HG03064 (cell line): Measurements from ENCODE around the gene GOLGA6A.
"Not testable (repeated sequence)": the region's sequence is repeated elsewhere in the genome, so short reads cannot be mapped to it uniquely, and the experiment has no call there.

Source experiments
- ATAC-seq: cut with Tn5 transposase; IDR thresholded peaks from one replicate; pipeline ENCODE4 v1.9.1; 2021; ENCODE audit warnings: low read depth; ENCODE audit not compliant: unreplicated experiment

The GOLGA6A gene

DNA sequence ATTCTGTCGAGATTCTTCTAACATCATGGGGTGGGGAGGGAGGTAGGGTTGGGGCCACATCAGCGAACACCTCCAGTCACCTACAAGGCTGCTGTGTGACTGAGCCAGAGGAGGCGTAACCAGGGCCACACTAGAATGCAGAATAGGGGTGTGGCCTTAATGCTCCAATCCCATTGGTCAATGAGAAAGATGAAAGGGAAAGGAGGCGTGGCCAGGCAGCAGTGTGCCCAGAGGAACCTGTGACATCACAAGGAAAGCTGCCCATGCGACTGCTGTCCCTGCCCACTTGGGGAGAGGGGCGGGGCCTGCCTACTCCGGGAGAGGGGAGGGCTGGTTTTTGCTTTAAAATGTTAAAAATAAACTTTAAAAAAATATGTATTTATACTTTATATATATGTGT lies at the start of gene GOLGA6A:
Gene GOLGA6A (minus strand): TSS at position 101 of the 400 bp plus-strand sequence. CDS start 41 bp downstream, at position 60.
- not testable (repeated sequence) for ATAC-seq

- no peak for ATAC-seq
These were observed 49.5 kb upstream of the GOLGA6A start for GRCh38 chr15:74131628-74132413.

- ATAC-seq: no peak
These were observed 48.7 kb upstream of the GOLGA6A start for GRCh38 chr15:74130849-74131627.

DNA sequence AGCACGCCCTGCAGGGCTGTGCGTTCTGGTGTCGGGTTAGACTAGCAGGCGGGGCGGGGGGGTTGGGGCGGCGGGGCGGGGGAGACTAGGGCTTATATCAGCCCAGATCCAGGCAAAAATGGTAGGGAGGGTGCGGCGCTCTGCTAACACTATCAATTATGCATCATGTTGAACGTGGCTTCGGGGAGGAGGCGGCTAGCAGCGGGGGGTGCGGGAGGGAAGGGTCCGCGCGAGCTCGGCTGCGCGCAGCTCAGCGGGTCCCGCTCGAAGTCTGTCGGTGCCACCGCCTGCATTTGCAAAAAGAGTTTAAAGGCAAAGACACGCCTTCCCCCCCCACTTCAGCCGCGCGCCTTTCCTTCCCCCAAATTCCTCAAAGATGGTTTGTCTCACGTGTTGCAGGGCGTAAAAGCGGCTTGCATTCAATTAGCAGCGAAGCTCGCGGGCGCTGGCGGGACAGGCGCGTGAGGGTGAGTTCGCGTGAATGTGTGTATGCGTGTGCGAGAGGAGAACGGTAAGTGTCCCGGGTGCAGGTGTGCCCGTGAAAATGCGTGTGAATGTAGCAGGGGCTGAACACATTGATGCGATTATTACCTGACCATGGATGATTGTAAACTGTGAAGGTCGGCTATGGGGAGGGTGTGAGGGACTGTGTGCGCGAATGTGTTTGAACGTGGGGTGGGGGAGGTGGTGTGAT lies 48.0 kb upstream of the GOLGA6A start, which contains the start of gene ISLR2:
Gene ISLR2 (plus strand): TSS at position 432 of the 694 bp plus-strand sequence. CDS start 2,169 bp downstream, outside the sequence.
- no peak for ATAC-seq

- no peak for ATAC-seq
These were observed 47.3 kb upstream of the GOLGA6A start for GRCh38 chr15:74129586-74130154.

- ATAC-seq: no peak
These were observed 46.6 kb upstream of the GOLGA6A start for GRCh38 chr15:74128785-74129585.

- ATAC-seq: no peak
These were observed 45.8 kb upstream of the GOLGA6A start for GRCh38 chr15:74127954-74128784.

- no peak for ATAC-seq
These were observed 45.1 kb upstream of the GOLGA6A start for GRCh38 chr15:74127255-74127953.

DNA sequence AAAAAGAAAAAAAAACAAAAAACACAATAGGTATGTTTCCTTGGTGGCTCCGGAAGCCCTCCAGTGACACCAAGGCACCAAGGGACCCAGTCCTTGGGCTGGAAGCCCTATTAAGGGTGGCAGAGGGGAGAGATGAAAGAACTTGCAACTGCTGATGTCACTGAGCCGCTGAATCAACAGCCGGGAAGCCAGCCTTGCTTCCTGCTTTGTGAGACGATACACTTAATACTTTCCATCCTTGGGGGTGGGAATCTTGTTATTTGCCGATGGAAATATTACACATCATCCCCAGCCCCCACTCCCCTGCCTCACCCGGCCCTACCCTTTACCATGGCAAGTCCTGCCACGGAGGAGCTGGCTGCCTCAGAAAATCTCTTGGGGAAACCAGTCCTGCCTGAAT lies 42.4 kb upstream of the GOLGA6A start:
- ATAC-seq: no peak

DNA sequence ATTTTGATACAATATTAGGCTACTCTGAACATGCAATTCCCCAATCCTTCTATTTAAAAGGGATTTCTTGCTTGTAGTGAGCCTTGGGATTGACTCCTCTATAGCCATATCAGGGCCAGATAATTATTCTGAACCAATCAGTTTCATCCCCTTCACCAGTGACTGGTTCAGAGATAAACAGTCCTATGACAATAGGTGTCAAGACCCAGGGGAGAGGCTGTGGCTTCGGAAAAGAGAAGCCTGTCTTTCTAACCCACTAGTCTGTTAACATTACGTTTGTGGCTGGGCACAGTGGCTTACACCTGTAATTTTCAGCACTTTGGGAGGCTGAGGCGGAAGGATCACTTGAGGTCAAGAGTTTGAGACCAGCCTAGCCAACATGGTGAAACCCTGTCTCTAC lies 41.8 kb upstream of the GOLGA6A start:
- no peak for ATAC-seq

DNA sequence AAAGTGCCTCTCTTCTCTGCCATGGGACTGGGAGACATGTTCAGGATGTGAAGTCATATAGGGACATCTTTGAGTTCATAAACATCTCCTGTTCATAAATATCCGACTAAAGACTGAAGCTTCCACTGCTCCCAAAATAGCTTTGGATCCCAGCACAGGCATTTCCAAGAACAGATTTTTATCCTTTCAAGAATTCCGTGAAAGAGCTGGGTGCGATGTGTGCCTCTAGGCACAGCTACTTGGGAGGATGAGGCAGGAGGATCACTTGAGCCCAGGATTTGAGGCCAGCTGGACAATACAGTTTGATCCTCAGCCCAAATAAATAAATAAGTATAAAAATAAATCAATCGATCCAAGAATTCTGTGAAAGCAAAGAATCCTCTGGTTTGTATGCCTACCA lies 41.3 kb upstream of the GOLGA6A start:
- ATAC-seq: no peak

DNA sequence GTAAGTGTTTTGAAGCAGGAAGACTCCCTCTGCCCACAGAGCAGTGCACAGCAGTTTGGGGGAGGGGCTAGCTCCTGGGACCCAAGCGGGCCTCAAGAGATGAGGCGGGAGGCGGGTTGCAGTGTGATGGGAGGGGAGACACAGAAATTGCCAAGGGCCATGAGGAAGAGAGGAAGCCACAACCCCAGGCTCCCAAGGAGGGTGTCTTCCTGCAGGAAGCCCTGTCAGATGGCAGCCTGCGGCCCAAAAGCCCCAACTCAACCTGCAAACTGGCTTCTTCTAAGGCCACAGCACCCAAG lies 40.7 kb upstream of the GOLGA6A start:
- no peak for ATAC-seq

DNA sequence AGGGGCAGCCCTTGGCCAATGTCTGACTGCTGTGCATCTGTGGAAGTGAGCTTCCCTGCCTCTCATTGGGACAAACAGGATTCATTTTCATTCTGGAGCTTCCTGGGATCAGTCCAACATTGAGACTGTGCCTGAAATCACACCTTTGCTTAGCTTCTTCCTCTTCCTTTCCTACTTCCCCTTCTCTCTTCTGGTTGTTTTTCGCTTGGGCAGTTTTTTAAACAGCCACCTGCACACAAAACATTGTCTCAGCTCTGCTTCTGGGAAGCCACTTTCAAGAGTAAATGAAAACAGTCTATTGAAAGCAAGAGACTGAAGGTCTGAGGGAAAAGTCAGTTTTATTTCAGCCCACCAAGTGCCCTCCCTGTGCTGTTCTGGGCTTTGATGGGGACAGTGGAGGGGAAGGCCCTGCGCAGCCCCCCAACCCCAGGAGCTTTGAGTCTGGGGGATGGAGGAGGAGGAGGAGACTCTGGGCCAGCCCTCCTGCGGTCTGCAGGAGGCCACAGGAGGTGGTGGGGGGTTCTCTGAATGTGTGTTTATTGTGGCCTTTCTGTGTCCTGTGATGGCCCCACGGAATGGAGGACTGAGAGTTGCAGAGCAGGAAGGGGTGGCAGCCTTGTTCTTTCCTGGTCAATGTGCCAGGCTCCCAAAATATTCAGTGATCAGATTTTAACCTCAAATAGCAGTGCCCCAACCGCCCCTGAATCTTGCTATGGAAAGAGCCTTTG lies 40.2 kb upstream of the GOLGA6A start:
- no peak for ATAC-seq

- ATAC-seq: no peak
These were observed 39.5 kb upstream of the GOLGA6A start for GRCh38 chr15:74121858-74122257.

DNA sequence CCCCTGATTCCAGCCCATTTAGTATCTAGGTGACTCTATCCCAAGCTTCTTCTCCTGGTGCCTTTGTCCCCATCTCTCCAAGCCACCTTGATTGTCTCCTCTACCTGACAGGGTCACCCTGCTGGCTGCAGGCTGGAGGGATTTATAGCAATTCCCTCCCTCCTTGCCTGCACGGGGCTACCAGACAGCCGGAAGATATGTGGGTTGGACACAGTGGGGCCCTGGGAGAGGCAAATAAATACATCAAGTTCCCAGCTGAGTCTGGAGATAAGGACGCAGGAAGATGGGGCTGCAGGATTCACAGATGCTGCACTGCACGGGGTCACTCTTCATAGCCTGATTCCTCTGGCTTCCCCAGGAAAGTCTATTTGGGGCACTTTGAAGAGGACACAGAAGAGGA lies 38.7 kb upstream of the GOLGA6A start:
- ATAC-seq: no peak

DNA sequence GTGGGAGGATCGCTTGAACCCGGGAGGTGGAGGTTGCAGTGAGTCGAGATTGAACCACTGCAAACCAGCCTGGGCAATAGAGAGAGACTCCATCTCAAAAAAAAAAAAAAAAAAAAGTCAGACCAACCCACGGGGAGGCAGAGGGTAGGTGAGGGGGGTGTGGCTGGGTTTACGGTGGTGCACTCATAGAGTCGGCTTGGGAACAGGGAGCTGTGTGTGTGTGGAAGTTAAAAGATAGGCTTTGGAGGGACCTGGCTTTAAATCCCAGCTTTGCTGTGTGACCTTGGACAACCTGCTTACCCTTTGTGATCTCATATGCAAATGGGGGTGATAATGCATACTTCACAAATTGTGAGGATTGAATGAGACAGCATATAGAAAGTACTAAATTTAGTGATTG lies 38.1 kb upstream of the GOLGA6A start:
- no peak for ATAC-seq

DNA sequence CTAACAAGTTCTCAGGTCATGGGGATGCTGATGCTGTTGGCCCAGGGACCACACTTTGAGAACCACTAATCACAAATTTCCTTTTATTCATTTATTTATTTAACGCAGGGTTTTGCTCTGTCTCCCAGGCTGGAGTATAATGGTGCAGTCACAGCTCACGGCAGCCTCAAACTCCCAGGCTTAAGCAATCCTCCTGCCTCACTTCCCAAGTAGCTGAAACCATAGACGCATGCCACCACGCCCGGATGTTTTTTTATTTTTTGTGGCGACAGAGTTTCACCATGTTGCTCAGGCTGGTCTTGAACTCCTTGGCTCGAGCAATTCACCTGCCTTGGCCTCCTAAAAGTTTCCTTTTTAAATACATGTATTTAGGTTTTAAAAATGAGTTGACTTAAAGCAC lies 27.4 kb upstream of the GOLGA6A start:
- no peak for ATAC-seq

GRCh38 chr15:74108611-74109010 lies 26.3 kb upstream of the GOLGA6A start:
- ATAC-seq: not testable (repeated sequence)
